ENCODE results near the gene ATP5F1E.
A peak's percentile ranks its signal among the peaks of the same experiment; 100 is the strongest.
"Not testable (repeated sequence)": the region's sequence is repeated elsewhere in the genome, so short reads cannot be mapped to it uniquely, and the experiment has no call there.

ATP5F1E gene

GRCh38 chr20:59020938-59021551 is 11.1 kb downstream of the ATP5F1E start:
- H3K27me3 Mint-ChIP-seq = no peaks in the 10 kb centered on the region
- DNase-seq = no peak
- H3K4me3 Mint-ChIP-seq = no peak overlapping the region
- no peak for ATAC-seq (replicated peaks)
- peaks cover 31 to 48% of the 10 kb centered on the region in 2 donors for H3K4me1 Mint-ChIP-seq
- H3K27ac Mint-ChIP-seq = no peak overlapping the region
- H3K36me3 Mint-ChIP-seq = peaks cover 34 to 48% of the 10 kb centered on the region in 2 donors
- no peaks in the 10 kb centered on the region for H3K9me3 Mint-ChIP-seq

GRCh38 chr20:59019217-59019616 is 12.9 kb downstream of the ATP5F1E start, which contains the start of gene TUBB1:
Gene TUBB1 (plus strand): TSS chr20:59019429. CDS start chr20:59019523, 94 bp downstream.
- no peak within 1 kb of the TSS for H3K4me3 Mint-ChIP-seq
- ATAC-seq (replicated peaks) = no peak
- peaks cover 36 to 46% of the 10 kb centered on the region in 2 donors for H3K4me1 Mint-ChIP-seq
- no peak within 1 kb of the TSS for H3K27ac Mint-ChIP-seq
- DNase-seq = no peak
- H3K36me3 Mint-ChIP-seq = peaks cover 28 to 34% of the 10 kb centered on the region in 2 donors
- no peaks in the 10 kb centered on the region for H3K9me3 Mint-ChIP-seq
- no peaks in the 10 kb centered on the region for H3K27me3 Mint-ChIP-seq

GRCh38 chr20:59018817-59019216 is 13.3 kb downstream of the ATP5F1E start:
- ATAC-seq (replicated peaks) = no peak
- no peaks in the 10 kb centered on the region for H3K27me3 Mint-ChIP-seq
- H3K27ac Mint-ChIP-seq = no peak overlapping the region
- H3K4me1 Mint-ChIP-seq = peaks cover 40 to 46% of the 10 kb centered on the region in 2 donors
- DNase-seq = no peak
- H3K4me3 Mint-ChIP-seq = no peak overlapping the region
- H3K36me3 Mint-ChIP-seq = peaks cover 25 to 31% of the 10 kb centered on the region in 2 donors
- no peaks in the 10 kb centered on the region for H3K9me3 Mint-ChIP-seq

GRCh38 chr20:59017493-59018231 is 14.5 kb downstream of the ATP5F1E start:
- no peak overlapping the region for H3K4me3 Mint-ChIP-seq

GRCh38 chr20:59016795-59017492 is 15.2 kb downstream of the ATP5F1E start:
- DNase-seq (no peak), ATAC-seq (replicated peaks) (peak; percentile 66 to 69)
- Mint-ChIP-seq H3K27ac (peak overlapping the region; percentile 65), H3K9me3 (no peaks in the 10 kb centered on the region), H3K27me3 (no peaks in the 10 kb centered on the region), H3K36me3 (peaks cover 18 to 26% of the 10 kb centered on the region in 2 donors), H3K4me3 (peak overlapping the region in 1 of 2 donors; percentile 68), H3K4me1 (peaks cover 40 to 57% of the 10 kb centered on the region in 2 donors)

More at GRCh38 chr20:59017493-59018231, 14.5 kb downstream of the ATP5F1E start:
- H3K4me1 Mint-ChIP-seq = peaks cover 41 to 53% of the 10 kb centered on the region in 2 donors
- ATAC-seq (replicated peaks) (peak; percentile 11 to 17), DNase-seq (no peak)
- peaks cover 22 to 29% of the 10 kb centered on the region in 2 donors for H3K36me3 Mint-ChIP-seq
- no peaks in the 10 kb centered on the region for H3K27me3 Mint-ChIP-seq
- H3K9me3 Mint-ChIP-seq = no peaks in the 10 kb centered on the region
- H3K27ac Mint-ChIP-seq = peak overlapping the region; percentile 65

GRCh38 chr20:59015812-59016711 is 16.1 kb downstream of the ATP5F1E start:
- peak overlapping the region; percentile 46 to 68 for H3K4me3 Mint-ChIP-seq
- H3K27me3 Mint-ChIP-seq = no peaks in the 10 kb centered on the region
- H3K27ac Mint-ChIP-seq = peak overlapping the region; percentile 67
- peaks cover 18 to 26% of the 10 kb centered on the region in 2 donors for H3K36me3 Mint-ChIP-seq
- peaks cover 43 to 64% of the 10 kb centered on the region in 2 donors for H3K4me1 Mint-ChIP-seq
- no peaks in the 10 kb centered on the region for H3K9me3 Mint-ChIP-seq
- ATAC-seq (replicated peaks) (peak; percentile 34 to 44), DNase-seq (no peak)

- DNase-seq (no peak), ATAC-seq (replicated peaks) (no peak)
- Mint-ChIP-seq H3K4me3 (no peak overlapping the region), H3K27me3 (no peaks in the 10 kb centered on the region), H3K27ac (peak overlapping the region; percentile 17), H3K36me3 (peaks cover 18 to 26% of the 10 kb centered on the region in 2 donors), H3K4me1 (peaks cover 44 to 68% of the 10 kb centered on the region in 2 donors), H3K9me3 (no peaks in the 10 kb centered on the region)
Observed at GRCh38 chr20:59015411-59015810, 16.7 kb downstream of the ATP5F1E start.

GRCh38 chr20:59014680-59015389 is 17.3 kb downstream of the ATP5F1E start:
- peak overlapping the region; percentile 66 for H3K27ac Mint-ChIP-seq

GRCh38 chr20:59013959-59014608 is 18.1 kb downstream of the ATP5F1E start:
- DNase-seq = no peak
- H3K4me3 Mint-ChIP-seq = no peak overlapping the region
- peaks cover 49 to 82% of the 10 kb centered on the region in 2 donors for H3K4me1 Mint-ChIP-seq
- ATAC-seq (replicated peaks) = no peak
- no peaks in the 10 kb centered on the region for H3K27me3 Mint-ChIP-seq
- H3K27ac Mint-ChIP-seq = peak overlapping the region; percentile 43
- H3K36me3 Mint-ChIP-seq = peaks cover 16 to 24% of the 10 kb centered on the region in 2 donors
- no peaks in the 10 kb centered on the region for H3K9me3 Mint-ChIP-seq

More at GRCh38 chr20:59014680-59015389, 17.3 kb downstream of the ATP5F1E start:
- Mint-ChIP-seq H3K36me3 (peaks cover 18 to 26% of the 10 kb centered on the region in 2 donors), H3K9me3 (no peaks in the 10 kb centered on the region), H3K27me3 (no peaks in the 10 kb centered on the region), H3K4me1 (peaks cover 49 to 74% of the 10 kb centered on the region in 2 donors), H3K4me3 (no peak overlapping the region)
- DNase-seq = no peak
- no peak for ATAC-seq (replicated peaks)

GRCh38 chr20:59013031-59013951 is 18.8 kb downstream of the ATP5F1E start:
- H3K4me3 Mint-ChIP-seq = no peak overlapping the region
- no peak for ATAC-seq (replicated peaks)
- peak overlapping the region; percentile 43 for H3K27ac Mint-ChIP-seq
- H3K36me3 Mint-ChIP-seq = peaks cover 13 to 18% of the 10 kb centered on the region in 2 donors
- no peak for DNase-seq
- peaks cover 56 to 90% of the 10 kb centered on the region in 2 donors for H3K4me1 Mint-ChIP-seq
- H3K27me3 Mint-ChIP-seq = no peaks in the 10 kb centered on the region
- no peaks in the 10 kb centered on the region for H3K9me3 Mint-ChIP-seq

GRCh38 chr20:59011874-59012157 is 20.3 kb downstream of the ATP5F1E start:
- H3K27ac Mint-ChIP-seq; H3K27me3 Mint-ChIP-seq; ATAC-seq (replicated peaks); H3K4me3 Mint-ChIP-seq; DNase-seq; H3K9me3 Mint-ChIP-seq: not testable (repeated sequence)
- H3K4me1 Mint-ChIP-seq = peaks cover 53 to 84% of the 10 kb centered on the region in 2 donors
- peaks cover 14 to 16% of the 10 kb centered on the region in 2 donors for H3K36me3 Mint-ChIP-seq

All from stimulated activated naive B cell treated with anti-CD40 and anti-IgM and Interleukin-4, amounts not matched to agents 10 μg/mL and 1 μg/mL and 100 μg/mL, for 72 hours (primary cell).